Type B pancreatic cell (in vitro differentiated cells): ENCODE results near the gene ZC3H14. TPM values are rescaled to one million over a fixed set of nuclear protein-coding genes. Genes with fewer than 3 reads are reported as not detected.

Source experiments
- DNase-seq: peaks from one replicate; pipeline ENCODE4 v3.0.0; 2021; ENCODE audit warnings: mixed read lengths; ENCODE audit not compliant: unreplicated experiment; ENCODE audit errors: extremely low spot score
- H3K27ac Mint-ChIP-seq: 2 replicates; pipeline ENCODE4 v1.8.0; 2021; ENCODE audit warnings: mild to moderate bottlenecking, mixed read lengths
- H3K27me3 Mint-ChIP-seq: 2 replicates; pipeline ENCODE4 v1.8.0; 2021; ENCODE audit warnings: mixed read lengths
- H3K36me3 Mint-ChIP-seq: 2 replicates; pipeline ENCODE4 v1.8.0; 2021; ENCODE audit warnings: mixed read lengths
- H3K4me1 Mint-ChIP-seq: one replicate; pipeline ENCODE4 v1.8.0; 2021; ENCODE audit warnings: mixed read lengths; ENCODE audit not compliant: unreplicated experiment
- H3K4me3 Mint-ChIP-seq: 2 replicates; pipeline ENCODE4 v1.8.0; 2021; ENCODE audit warnings: mild to moderate bottlenecking, mixed read lengths
- H3K9me3 Mint-ChIP-seq: 2 replicates; pipeline ENCODE4 v1.8.0; 2021; ENCODE audit warnings: mixed read lengths
- CTCF ChIP-seq: fragments of 200-600 bp; sonication (generic); conservative IDR thresholded peaks from 2 replicates; pipeline ENCODE4 v1.5.0; 2021; ENCODE audit warnings: antibody characterized with exemption, mild to moderate bottlenecking
- total RNA-seq: library from RNA; stranded (reverse); gene quantifications from 2 replicates; pipeline ENCODE4 v1.2.1, GENCODE V29; 2021; ENCODE audit warnings: low replicate concordance

Gene ZC3H14
- total RNA-seq, 1 donor from 2014 or later = 90.0 TPM

DNA sequence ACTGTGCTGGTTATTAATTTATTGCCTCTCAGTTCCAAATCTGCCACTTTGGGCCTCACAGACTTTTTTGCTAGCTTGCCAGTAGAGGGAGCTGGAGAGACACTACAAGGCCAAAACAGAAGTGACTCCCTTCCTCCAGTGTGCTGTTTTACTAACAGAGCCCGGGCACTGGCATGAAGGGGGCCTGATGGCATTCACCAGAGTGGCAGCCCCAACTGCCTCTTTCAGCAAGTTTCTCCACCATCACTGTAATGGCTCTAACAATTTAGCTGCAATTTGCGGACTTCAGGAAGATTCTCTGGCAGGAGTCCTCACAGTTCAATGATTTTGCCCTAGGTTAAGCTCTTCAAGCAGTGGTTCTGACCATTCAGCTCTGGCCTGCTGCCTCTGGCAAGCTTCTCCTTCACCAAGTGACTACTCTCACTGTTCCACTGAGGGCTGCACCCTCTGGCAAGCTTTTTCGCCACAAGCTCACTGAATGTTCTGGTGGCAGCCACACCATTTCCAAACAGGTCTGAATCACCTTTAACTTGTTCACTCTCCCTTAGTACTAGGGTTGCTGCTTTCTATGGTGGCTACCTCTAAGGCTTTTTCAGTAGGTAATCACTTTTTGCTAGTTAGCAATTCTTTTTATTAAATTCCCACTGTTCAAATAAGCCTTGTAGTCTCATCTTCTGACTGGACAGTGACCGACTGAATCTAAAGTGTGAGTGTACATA, 104.9 kb downstream of the ZC3H14 start:
- Mint-ChIP-seq H3K36me3 (no peaks in the 10 kb centered on the region), H3K9me3 (peaks cover 6% of the 10 kb centered on the region), H3K4me3 (no peak overlapping the region), H3K27me3 (no peaks in the 10 kb centered on the region), H3K4me1 (no peaks in the 10 kb centered on the region), H3K27ac (no peak overlapping the region)
- no peak for DNase-seq
- peak; percentile 88 for TF ChIP-seq CTCF

DNA sequence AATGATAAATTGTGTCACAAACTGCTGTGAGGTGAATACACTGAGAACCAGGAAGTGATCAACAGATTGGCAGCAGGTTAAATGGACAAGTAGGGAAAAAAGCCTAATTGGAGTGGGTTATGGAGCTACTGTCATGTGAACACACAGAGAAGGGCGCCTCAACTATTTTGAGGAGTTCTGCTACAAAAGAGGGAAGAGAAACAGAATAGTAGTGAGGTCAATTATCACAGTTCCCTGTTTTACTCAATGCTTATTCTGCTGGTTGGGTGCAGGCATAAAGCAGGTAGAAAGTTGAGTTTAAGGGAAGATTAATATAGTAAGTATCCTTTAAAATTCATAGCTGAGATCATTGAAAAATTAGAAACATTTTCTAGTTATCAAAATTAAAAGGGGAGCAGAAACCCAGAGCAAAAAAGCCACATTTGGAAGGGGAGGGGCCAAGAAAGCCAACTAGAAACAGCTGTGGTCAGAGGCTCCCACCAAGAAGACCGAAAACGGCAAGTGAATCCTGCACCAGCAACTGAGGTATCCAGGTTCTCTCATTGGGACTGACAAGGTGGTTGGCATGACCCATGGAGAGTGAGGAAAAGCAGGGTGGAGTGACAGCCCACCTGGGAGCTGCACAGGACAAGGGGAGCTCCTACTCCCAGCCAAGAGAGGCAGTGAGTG, 105.7 kb downstream of the ZC3H14 start:
- no peak overlapping the region for H3K27ac Mint-ChIP-seq
- no peak for TF ChIP-seq CTCF
- H3K4me3 Mint-ChIP-seq = no peak overlapping the region
- no peaks in the 10 kb centered on the region for H3K4me1 Mint-ChIP-seq
- peaks cover 6% of the 10 kb centered on the region for H3K9me3 Mint-ChIP-seq
- H3K36me3 Mint-ChIP-seq = no peaks in the 10 kb centered on the region
- H3K27me3 Mint-ChIP-seq = no peaks in the 10 kb centered on the region
- no peak for DNase-seq

- Mint-ChIP-seq H3K27me3 (no peaks in the 10 kb centered on the region), H3K36me3 (no peaks in the 10 kb centered on the region), H3K4me1 (no peaks in the 10 kb centered on the region), H3K9me3 (peaks cover 6% of the 10 kb centered on the region), H3K27ac (no peak overlapping the region), H3K4me3 (no peak overlapping the region)
- no peak for TF ChIP-seq CTCF
- no peak for DNase-seq
Observed at GRCh38 chr14:88669346-88669745, 106.5 kb downstream of the ZC3H14 start.

Other genes with a start within 250 kb of the ZC3H14 start
- 0.12 and 1.4 TPM in 2 replicates for gene KCNK10, start 239.8 kb upstream of the ZC3H14 start, total RNA-seq
- gene SPATA7, start 177.4 kb upstream of the ZC3H14 start, total RNA-seq = 13.5 and 16.2 TPM in 2 replicates
- gene PTPN21, start 8.0 kb upstream of the ZC3H14 start, total RNA-seq = 19.6 and 21.4 TPM in 2 replicates
- gene EML5, start 229.9 kb downstream of the ZC3H14 start, total RNA-seq = 2.6 and 3.0 TPM in 2 replicates